Measurements from ENCODE around the gene FARP1. TPM values are rescaled to one million over a fixed set of nuclear protein-coding genes. Genes with fewer than 3 reads are reported as not detected.

Gene FARP1
- total RNA-seq, 2 donors from 2014 or later: 61.4 to 89.2 TPM

GRCh38 chr13:98449273-98449672 lies 306.4 kb downstream of the FARP1 start:
- DNase-seq (ENCODE audit: low spot score): no peak
- intact Hi-C loops (cut with DNase I): loop anchor here (5.0 to 10.0 kb wide), 3 partner anchors 203 to 304 kb away; partner anchors contain the start of gene FARP1 (in 1 of the 2)

- intact Hi-C loops (cut with DNase I): loop anchor here in 1 of 2 donors (1.0 kb wide), 1 partner anchor 44 kb away; no protein-coding TSS in a partner anchor
- DNase-seq (ENCODE audit: low spot score): no peak
These were observed 307.1 kb downstream of the FARP1 start for GRCh38 chr13:98450026-98450425.

- DNase-seq (ENCODE audit: low spot score): no peak
- intact Hi-C loops (cut with DNase I): loop anchor here in 1 of 2 donors (1.0 kb wide), 1 partner anchor 44 kb away; no protein-coding TSS in a partner anchor
These were observed 307.7 kb downstream of the FARP1 start for GRCh38 chr13:98450539-98451111.

- peak; percentile 88 for DNase-seq (ENCODE audit: low spot score)
- intact Hi-C loops (cut with DNase I): no loop called here
These were observed 309.0 kb downstream of the FARP1 start for GRCh38 chr13:98451676-98452470.

GRCh38 chr13:98452851-98453843 lies 310.3 kb downstream of the FARP1 start:
- intact Hi-C loops (cut with DNase I): no loop called here
- no peak for DNase-seq (ENCODE audit: low spot score)

GRCh38 chr13:98454389-98454881 lies 311.5 kb downstream of the FARP1 start:
- intact Hi-C loops (cut with DNase I): no loop called here
- no peak for DNase-seq (ENCODE audit: low spot score)

GRCh38 chr13:98456413-98456845 lies 313.5 kb downstream of the FARP1 start:
- no peak for DNase-seq (ENCODE audit: low spot score)
- intact Hi-C loops (cut with DNase I): loop anchor here in 1 of 2 donors (5.0 kb wide), 1 partner anchor 116 kb away; no protein-coding TSS in a partner anchor

GRCh38 chr13:98457053-98457452 lies 314.2 kb downstream of the FARP1 start:
- no peak for DNase-seq (ENCODE audit: low spot score)
- intact Hi-C loops (cut with DNase I): loop anchor here in 1 of 2 donors (5.0 kb wide), 1 partner anchor 115 kb away; no protein-coding TSS in a partner anchor

GRCh38 chr13:98458431-98458830 lies 315.5 kb downstream of the FARP1 start:
- no peak for DNase-seq (ENCODE audit: low spot score)
- intact Hi-C loops (cut with DNase I): loop anchor here in 1 of 2 donors (5.0 kb wide), 1 partner anchor 114 kb away; no protein-coding TSS in a partner anchor

GRCh38 chr13:98459171-98459681 lies 316.3 kb downstream of the FARP1 start:
- intact Hi-C loops (cut with DNase I): loop anchor here in 1 of 2 donors (5.0 kb wide), 1 partner anchor 113 kb away; no protein-coding TSS in a partner anchor
- no peak for DNase-seq (ENCODE audit: low spot score)

- no peak for DNase-seq (ENCODE audit: low spot score)
- intact Hi-C loops (cut with DNase I): loop anchor here in 1 of 2 donors (5.0 kb wide), 1 partner anchor 112 kb away; no protein-coding TSS in a partner anchor
These were observed 317.0 kb downstream of the FARP1 start for GRCh38 chr13:98459721-98460370.

- no peak for DNase-seq (ENCODE audit: low spot score)
- intact Hi-C loops (cut with DNase I): no loop called here
These were observed 317.6 kb downstream of the FARP1 start for GRCh38 chr13:98460516-98460915.

- no peak for DNase-seq (ENCODE audit: low spot score)
- intact Hi-C loops (cut with DNase I): no loop called here
These were observed 318.8 kb downstream of the FARP1 start for GRCh38 chr13:98461486-98462240.

GRCh38 chr13:98462241-98462882 lies 319.5 kb downstream of the FARP1 start:
- intact Hi-C loops (cut with DNase I): no loop called here

GRCh38 chr13:98462946-98463345 lies 320.1 kb downstream of the FARP1 start:
- DNase-seq (ENCODE audit: low spot score): no peak
- intact Hi-C loops (cut with DNase I): no loop called here

More at GRCh38 chr13:98462241-98462882, 319.5 kb downstream of the FARP1 start:
- DNase-seq (ENCODE audit: low spot score): no peak

GRCh38 chr13:98466634-98467236 lies 323.8 kb downstream of the FARP1 start:
- DNase-seq (ENCODE audit: low spot score): peak; percentile 80

More at GRCh38 chr13:98466634-98467236, 323.8 kb downstream of the FARP1 start:
- intact Hi-C loops (cut with DNase I): no loop called here
